NT2/D1 (cell line): ENCODE measurements around the gene SPRR1A.

Source experiments
- SUZ12 ChIP-seq: IDR thresholded peaks from 2 replicates; pipeline ENCODE4 v1.6.1; 2011; ENCODE audit not compliant: insufficient read length, insufficient read depth; ENCODE audit errors: extremely low read depth
- YY1 ChIP-seq: IDR thresholded peaks from 2 replicates; pipeline ENCODE4 v1.6.1; 2011; ENCODE audit not compliant: insufficient read length, insufficient read depth
- ZNF274 ChIP-seq: IDR thresholded peaks from 2 replicates; pipeline ENCODE4 v1.6.1; 2011; ENCODE audit warnings: mild to moderate bottlenecking, low read depth, low read length

DNA sequence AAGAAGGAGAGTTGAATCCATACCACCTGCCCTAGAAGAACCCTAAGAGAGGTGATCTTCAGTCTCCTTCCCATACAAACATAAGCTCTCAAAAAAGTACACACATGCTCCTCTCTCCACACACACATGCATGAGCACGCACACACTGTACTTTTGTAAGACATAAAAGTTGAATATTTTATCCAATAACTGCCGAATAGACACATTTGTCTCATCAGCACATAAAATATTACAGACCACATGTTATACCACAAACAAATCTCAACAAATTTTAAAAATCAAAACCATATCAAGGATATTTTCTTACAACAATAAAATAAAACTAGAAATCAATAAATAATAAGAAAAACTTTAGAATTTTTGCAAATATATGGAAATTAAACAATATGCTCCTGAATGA is 2.7 kb downstream of the SPRR1A start:
- TF ChIP-seq ZNF274, result no peak
- TF ChIP-seq YY1, result no peak
- no peak for TF ChIP-seq SUZ12
